Activated CD8-positive, alpha-beta memory T cell treated with anti-CD3 and anti-CD28 coated beads, Interleukin-2, amount 50 U/mL, for 24 hours (primary cell): ENCODE data around the gene SNX19.
"Not testable (repeated sequence)": the region's sequence is repeated elsewhere in the genome, so short reads cannot be mapped to it uniquely, and the experiment has no call there.

ENCODE experiments used
- DNase-seq: peaks from one replicate; pipeline ENCODE4 v3.0.0-alpha.2; 2020; ENCODE audit errors: extremely low read depth

SNX19 gene

GRCh38 chr11:130916238-130916855, at the start of gene SNX19:
Gene SNX19, minus strand, starts transcription at chr11:130916479. Its CDS starts 540 bp downstream, at chr11:130915939.
- DNase-seq = peak; percentile 74

GRCh38 chr11:130964058-130964792, 47.9 kb upstream of the SNX19 start:
- no peak for DNase-seq

GRCh38 chr11:130947889-130948288, 31.6 kb upstream of the SNX19 start:
- DNase-seq = no peak

GRCh38 chr11:130947481-130947880, 31.2 kb upstream of the SNX19 start:
- DNase-seq = no peak

- no peak for DNase-seq
These were observed 30.8 kb upstream of the SNX19 start for GRCh38 chr11:130947058-130947457.

- DNase-seq = no peak
These were observed 29.6 kb upstream of the SNX19 start for GRCh38 chr11:130945896-130946295.

- no peak for DNase-seq
These were observed 24.4 kb upstream of the SNX19 start for GRCh38 chr11:130940706-130941105.

- no peak for DNase-seq
These were observed 20.8 kb upstream of the SNX19 start for GRCh38 chr11:130937051-130937450.

GRCh38 chr11:130932086-130932712, 15.9 kb upstream of the SNX19 start:
- no peak for DNase-seq

GRCh38 chr11:130924750-130925149, 8.5 kb upstream of the SNX19 start:
- DNase-seq = no peak

- DNase-seq = not testable (repeated sequence)
These were observed 4.3 kb upstream of the SNX19 start for GRCh38 chr11:130920612-130921011.

- DNase-seq = no peak
These were observed 1.8 kb upstream of the SNX19 start for GRCh38 chr11:130918081-130918480.

- no peak for DNase-seq
These were observed 631 bp upstream of the SNX19 start for GRCh38 chr11:130916910-130917309.

- no peak for DNase-seq
These were observed 559 bp downstream of the SNX19 start for GRCh38 chr11:130915603-130916237.

- DNase-seq = no peak
These were observed 3.0 kb downstream of the SNX19 start for GRCh38 chr11:130913268-130913667.

- no peak for DNase-seq
These were observed 3.7 kb downstream of the SNX19 start for GRCh38 chr11:130912552-130912951.

- DNase-seq = no peak
These were observed 5.0 kb downstream of the SNX19 start for GRCh38 chr11:130911306-130911705.

- DNase-seq = no peak
These were observed 6.6 kb downstream of the SNX19 start for GRCh38 chr11:130909650-130910049.

- DNase-seq = no peak
These were observed 7.3 kb downstream of the SNX19 start for GRCh38 chr11:130908770-130909625.

GRCh38 chr11:130908061-130908460, 8.2 kb downstream of the SNX19 start:
- DNase-seq = no peak

- DNase-seq = no peak
These were observed 9.1 kb downstream of the SNX19 start for GRCh38 chr11:130907229-130907628.

- DNase-seq = no peak
These were observed 9.7 kb downstream of the SNX19 start for GRCh38 chr11:130906616-130907015.
